HG02623 (cell line): ENCODE data around the gene AKAP6.

Experiments used
- ATAC-seq: cut with Tn5 transposase; IDR thresholded peaks from one replicate; pipeline ENCODE4 v1.9.1; 2021; ENCODE audit warnings: moderate library complexity; ENCODE audit not compliant: unreplicated experiment

The AKAP6 gene

GRCh38 chr14:32472512-32473463 lies 143.7 kb downstream of the AKAP6 start:
- ATAC-seq, result no peak

- ATAC-seq, result no peak
Measured at GRCh38 chr14:32473464-32473855, 144.4 kb downstream of the AKAP6 start.

- ATAC-seq, result no peak
Measured at GRCh38 chr14:32474478-32475195, 145.5 kb downstream of the AKAP6 start.

- ATAC-seq, result no peak
Measured at GRCh38 chr14:32476532-32476931, 147.4 kb downstream of the AKAP6 start.

- ATAC-seq, result no peak
Measured at GRCh38 chr14:32477396-32477795, 148.3 kb downstream of the AKAP6 start.

GRCh38 chr14:32478050-32478449 lies 149.0 kb downstream of the AKAP6 start:
- ATAC-seq, result no peak

GRCh38 chr14:32480337-32480736 lies 151.2 kb downstream of the AKAP6 start:
- no peak for ATAC-seq

- no peak for ATAC-seq
Measured at GRCh38 chr14:32481707-32482106, 152.6 kb downstream of the AKAP6 start.

GRCh38 chr14:32491416-32492016 lies 162.4 kb downstream of the AKAP6 start:
- ATAC-seq, result no peak

- no peak for ATAC-seq
Measured at GRCh38 chr14:32492457-32492856, 163.4 kb downstream of the AKAP6 start.

- ATAC-seq, result no peak
Measured at GRCh38 chr14:32494609-32495434, 165.7 kb downstream of the AKAP6 start.

- no peak for ATAC-seq
Measured at GRCh38 chr14:32495435-32495734, 166.3 kb downstream of the AKAP6 start.

- no peak for ATAC-seq
Measured at GRCh38 chr14:32497248-32497647, 168.2 kb downstream of the AKAP6 start.

- no peak for ATAC-seq
Measured at GRCh38 chr14:32507029-32507984, 178.2 kb downstream of the AKAP6 start.

GRCh38 chr14:32508281-32508680 lies 179.2 kb downstream of the AKAP6 start:
- ATAC-seq, result no peak

- ATAC-seq, result no peak
Measured at GRCh38 chr14:32509632-32510187, 180.6 kb downstream of the AKAP6 start.

- ATAC-seq, result no peak
Measured at GRCh38 chr14:32510815-32511214, 181.7 kb downstream of the AKAP6 start.

GRCh38 chr14:32512348-32512747 lies 183.2 kb downstream of the AKAP6 start:
- ATAC-seq, result no peak

- no peak for ATAC-seq
Measured at GRCh38 chr14:32512813-32513212, 183.7 kb downstream of the AKAP6 start.
